ENCODE results near the gene NCAPD3.
"Not testable (repeated sequence)": the region's sequence is repeated elsewhere in the genome, so short reads cannot be mapped to it uniquely, and the experiment has no call there.

NCAPD3 gene

GRCh38 chr11:134205729-134206128, 18.0 kb downstream of the NCAPD3 start:
- Histone ChIP-seq H3K9me3 (ENCODE audit: control insufficient read depth, low read length) (no peaks in the 10 kb centered on the region), H3K4me2 (ENCODE audit: low read length) (no peak overlapping the region), H2AFZ (no peak overlapping the region), H3K27me3 (ENCODE audit: control insufficient read depth, insufficient read depth, low read length) (no peaks in the 10 kb centered on the region), H3K9ac (no peak overlapping the region), H3K4me1 (no peaks in the 10 kb centered on the region), H3K79me2 (no peaks in the 10 kb centered on the region), H3K4me3 (ENCODE audit: low read depth, low read length) (no peak overlapping the region), H3K36me3 (ENCODE audit: control insufficient read depth, insufficient read depth, low read length) (no peaks in the 10 kb centered on the region), H3K27ac (no peak overlapping the region)
- TF ChIP-seq CTCF (IDR thresholded peaks at IDR 0.05): no peak

GRCh38 chr11:134202661-134203060, 21.1 kb downstream of the NCAPD3 start:
- H3K27ac ChIP-seq: no peak overlapping the region
- no peaks in the 10 kb centered on the region for H3K9me3 ChIP-seq (ENCODE audit: control insufficient read depth, low read length)
- H2AFZ ChIP-seq: no peak overlapping the region
- no peak overlapping the region for H3K9ac ChIP-seq
- H3K27me3 ChIP-seq (ENCODE audit: control insufficient read depth, insufficient read depth, low read length): no peaks in the 10 kb centered on the region
- H3K79me2 ChIP-seq: no peaks in the 10 kb centered on the region
- TF ChIP-seq CTCF (IDR thresholded peaks at IDR 0.05): no peak
- no peaks in the 10 kb centered on the region for H3K4me1 ChIP-seq
- H3K4me2 ChIP-seq (ENCODE audit: low read length): no peak overlapping the region
- H3K4me3 ChIP-seq (ENCODE audit: low read depth, low read length): no peak overlapping the region
- H3K36me3 ChIP-seq (ENCODE audit: control insufficient read depth, insufficient read depth, low read length): no peaks in the 10 kb centered on the region

DNA sequence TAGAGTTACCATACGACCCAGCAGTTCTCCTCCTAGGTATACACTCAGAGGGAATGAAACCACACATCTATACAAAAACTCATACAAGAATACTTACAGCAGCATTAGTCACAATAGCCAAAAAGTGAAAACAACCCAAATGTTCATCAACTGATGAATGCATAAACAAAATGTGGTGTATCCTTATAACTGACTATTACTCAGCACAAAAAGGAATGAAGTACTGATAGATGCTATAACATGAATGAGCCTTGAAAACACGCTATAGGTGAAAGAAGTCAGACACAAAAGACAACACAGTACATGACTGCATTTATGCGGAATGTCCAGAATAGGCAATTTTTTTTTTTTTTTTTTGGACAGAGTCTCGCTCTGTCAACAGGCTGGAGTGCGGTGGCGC, 23.1 kb downstream of the NCAPD3 start:
- H3K79me2 ChIP-seq: no peaks in the 10 kb centered on the region
- no peaks in the 10 kb centered on the region for H3K9me3 ChIP-seq (ENCODE audit: control insufficient read depth, low read length)
- no peaks in the 10 kb centered on the region for H3K36me3 ChIP-seq (ENCODE audit: control insufficient read depth, insufficient read depth, low read length)
- TF ChIP-seq CTCF (IDR thresholded peaks at IDR 0.05): no peak
- H3K4me3 ChIP-seq (ENCODE audit: low read depth, low read length): no peak overlapping the region
- H3K27ac ChIP-seq: no peak overlapping the region
- H3K27me3 ChIP-seq (ENCODE audit: control insufficient read depth, insufficient read depth, low read length): no peaks in the 10 kb centered on the region
- H3K4me2 ChIP-seq (ENCODE audit: low read length): no peak overlapping the region
- H3K9ac ChIP-seq: no peak overlapping the region
- no peak overlapping the region for H2AFZ ChIP-seq
- H3K4me1 ChIP-seq: no peaks in the 10 kb centered on the region

- no peaks in the 10 kb centered on the region for H3K9me3 ChIP-seq (ENCODE audit: control insufficient read depth, low read length)
- no peaks in the 10 kb centered on the region for H3K36me3 ChIP-seq (ENCODE audit: control insufficient read depth, insufficient read depth, low read length)
- H3K9ac ChIP-seq: no peak overlapping the region
- no peak overlapping the region for H3K27ac ChIP-seq
- TF ChIP-seq CTCF (IDR thresholded peaks at IDR 0.05): no peak
- no peak overlapping the region for H2AFZ ChIP-seq
- no peak overlapping the region for H3K4me3 ChIP-seq (ENCODE audit: low read depth, low read length)
- H3K4me2 ChIP-seq (ENCODE audit: low read length): no peak overlapping the region
- no peaks in the 10 kb centered on the region for H3K79me2 ChIP-seq
- no peaks in the 10 kb centered on the region for H3K4me1 ChIP-seq
- no peaks in the 10 kb centered on the region for H3K27me3 ChIP-seq (ENCODE audit: control insufficient read depth, insufficient read depth, low read length)
These were observed 24.2 kb downstream of the NCAPD3 start for GRCh38 chr11:134199531-134199930.

GRCh38 chr11:134196756-134197155, 27.0 kb downstream of the NCAPD3 start:
- H3K79me2 ChIP-seq: no peaks in the 10 kb centered on the region
- no peak overlapping the region for H3K9ac ChIP-seq
- H3K27ac ChIP-seq: no peak overlapping the region
- no peak overlapping the region for H3K4me2 ChIP-seq (ENCODE audit: low read length)
- no peaks in the 10 kb centered on the region for H3K36me3 ChIP-seq (ENCODE audit: control insufficient read depth, insufficient read depth, low read length)
- no peaks in the 10 kb centered on the region for H3K4me1 ChIP-seq
- no peak overlapping the region for H2AFZ ChIP-seq
- H3K9me3 ChIP-seq (ENCODE audit: control insufficient read depth, low read length): no peaks in the 10 kb centered on the region
- no peak for TF ChIP-seq CTCF (IDR thresholded peaks at IDR 0.05)
- H3K4me3 ChIP-seq (ENCODE audit: low read depth, low read length): no peak overlapping the region
- no peaks in the 10 kb centered on the region for H3K27me3 ChIP-seq (ENCODE audit: control insufficient read depth, insufficient read depth, low read length)

DNA sequence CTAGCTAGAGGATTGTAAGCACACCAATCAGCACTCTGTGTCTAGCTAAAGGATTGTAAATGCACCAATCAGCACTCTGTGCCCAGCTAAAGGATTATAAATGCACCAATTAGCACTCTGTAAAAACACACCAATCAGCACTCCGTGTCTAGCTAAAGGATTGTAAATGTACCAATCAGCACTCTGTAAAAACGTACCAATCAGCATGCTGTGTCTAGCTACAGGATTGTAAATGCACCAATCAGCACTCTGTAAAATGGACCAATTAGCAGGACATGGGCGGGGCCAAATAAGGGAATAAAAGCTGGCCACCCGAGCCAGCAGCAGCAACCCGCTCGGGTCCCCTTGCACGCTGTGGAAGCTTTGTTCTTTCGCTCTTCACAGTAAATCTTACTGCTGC, 35.7 kb downstream of the NCAPD3 start:
- H3K27me3 ChIP-seq (ENCODE audit: control insufficient read depth, insufficient read depth, low read length); H3K4me3 ChIP-seq (ENCODE audit: low read depth, low read length); H3K79me2 ChIP-seq; H3K9ac ChIP-seq; H3K4me2 ChIP-seq (ENCODE audit: low read length); H3K36me3 ChIP-seq (ENCODE audit: control insufficient read depth, insufficient read depth, low read length); H2AFZ ChIP-seq; H3K9me3 ChIP-seq (ENCODE audit: control insufficient read depth, low read length); H3K4me1 ChIP-seq; H3K27ac ChIP-seq: not testable (repeated sequence)
